CD4-positive, alpha-beta memory T cell (primary cell): Measurements from ENCODE around the gene ABHD17A. TPM values are rescaled to one million over a fixed set of nuclear protein-coding genes. Genes with fewer than 3 reads are reported as not detected.
A peak's percentile ranks its signal among the peaks of the same experiment; 100 is the strongest.

Experiments
- CTCF ChIA-PET: fragments of 350-600 bp; sonication (Branson Sonifier 250); formaldehyde crosslinking; loops from one replicate; lab custom pipeline; 2021; ENCODE audit warnings: inconsistent platforms; ENCODE audit not compliant: partially characterized antibody; lab: Charles Lee
- POLR2A ChIA-PET: fragments of 350-600 bp; sonication (Branson Sonifier 250); formaldehyde crosslinking; loops from one replicate; lab custom pipeline; 2021; ENCODE audit not compliant: partially characterized antibody; lab: Charles Lee
- DNase-seq, 5 donors: peaks; one replicate each; pipeline versions ENCODE4 v3.0.0 to v3.0.0-alpha.2; 2020 to 2022; ENCODE audit warnings: mixed read lengths in 1 of 5
- H3K27ac ChIP-seq: one replicate; pipeline ENCODE4 v1.7.0; 2013; ENCODE audit warnings: low read depth, low read length
- H3K27me3 ChIP-seq: 2 replicates; pipeline ENCODE4 v1.7.0; 2013; ENCODE audit warnings: mild to moderate bottlenecking, low read length, moderate library complexity; ENCODE audit not compliant: insufficient read depth
- H3K36me3 ChIP-seq: 2 replicates; pipeline ENCODE4 v1.7.0; 2013; ENCODE audit warnings: mild to moderate bottlenecking, low read length, moderate library complexity; ENCODE audit not compliant: insufficient read depth
- H3K4me1 ChIP-seq: 2 replicates; pipeline ENCODE4 v1.7.0; 2013; ENCODE audit warnings: mild to moderate bottlenecking, low read length, moderate library complexity; ENCODE audit not compliant: insufficient read depth
- H3K4me3 ChIP-seq, 2 donors: one replicate each; pipeline ENCODE4 v1.7.0; 2013; ENCODE audit warnings: low read length in 2 of 2, mild to moderate bottlenecking in 1 of 2
- H3K9me3 ChIP-seq, 2 donors: one replicate each; pipeline ENCODE4 v1.7.0; 2013; ENCODE audit warnings: low read length in 2 of 2, control low read depth in 1 of 2; ENCODE audit not compliant: control insufficient read depth in 1 of 2
- H3K27ac Mint-ChIP-seq, 7 donors: one replicate each; pipeline ENCODE4 v1.8.0; 2020 to 2021; ENCODE audit warnings: mixed read lengths in 7 of 7, mild to moderate bottlenecking in 6 of 7, inconsistent platforms in 3 of 7, moderate library complexity in 3 of 7
- H3K27me3 Mint-ChIP-seq, 2 donors: one replicate each; pipeline ENCODE4 v1.8.0; 2020 to 2021; ENCODE audit warnings: mixed read lengths in 2 of 2
- H3K36me3 Mint-ChIP-seq, 2 donors: one replicate each; pipeline ENCODE4 v1.8.0; 2020 to 2021; ENCODE audit warnings: mixed read lengths in 2 of 2, inconsistent platforms in 1 of 2, mild to moderate bottlenecking in 1 of 2
- H3K4me1 Mint-ChIP-seq, 4 donors: one replicate each; pipeline ENCODE4 v1.8.0; 2020 to 2021; ENCODE audit warnings: mixed read lengths in 4 of 4, mild to moderate bottlenecking in 1 of 4
- H3K4me3 Mint-ChIP-seq, 8 donors: one replicate each; pipeline ENCODE4 v1.8.0; 2020 to 2021; ENCODE audit warnings: mixed read lengths in 8 of 8, mild to moderate bottlenecking in 7 of 8, moderate library complexity in 6 of 8, inconsistent platforms in 3 of 8
- H3K9me3 Mint-ChIP-seq, 8 donors: one replicate each; pipeline ENCODE4 v1.8.0; 2020 to 2021; ENCODE audit warnings: mixed read lengths in 8 of 8, mild to moderate bottlenecking in 5 of 8, inconsistent platforms in 3 of 8, moderate library complexity in 1 of 8
- intact Hi-C: fragments of 100-400 bp; cut with micrococcal nuclease; formaldehyde crosslinking; loops from one replicate; pipeline ENCODE4 v1.15.1; 2023
- polyA plus RNA-seq, 2 donors: library from polyadenylated mRNA; unstranded; fragments of 300-500 nt; fragmentation: Illumina TruSeq; gene quantifications; one replicate each; pipeline ENCODE4 v1.2.3, GENCODE V29; 2021
- total RNA-seq, 2 experiments: library from RNA; stranded (reverse); gene quantifications; one replicate each; pipeline ENCODE4 v1.2.3, GENCODE V29; 2021

ABHD17A gene
- total and polyA plus RNA-seq, 4 experiments from 2014 or later: 106 to 204 (median 123) TPM

- H3K4me1 ChIP-seq: peaks cover 1% of the 10 kb centered on the region
- no peaks in the 10 kb centered on the region for H3K36me3 ChIP-seq
- ChIA-PET CTCF (interaction anchor here (1.8 kb wide), 1 partner anchor 14 kb away, joined by 7 read pairs; no protein-coding TSS in a partner anchor), POLR2A (interaction anchor here (0.8 to 1.5 kb wide), 6 partner anchors 13 to 137 kb away, joined by 3 to 5 read pairs (median 4); no protein-coding TSS in a partner anchor)
- H3K4me1 Mint-ChIP-seq: peaks cover 3 to 25% (median 6%) of the 10 kb centered on the region in 4 donors
- no peaks in the 10 kb centered on the region for H3K9me3 Mint-ChIP-seq
- H3K27me3 Mint-ChIP-seq: no peaks in the 10 kb centered on the region
- intact Hi-C loops: no loop called here
- no peaks in the 10 kb centered on the region for H3K27me3 ChIP-seq
- H3K27ac Mint-ChIP-seq: peak overlapping the region in 3 of 7 donors; percentile 6 to 97 (median 8)
- H3K4me3 Mint-ChIP-seq: peak overlapping the region in 2 of 8 donors; percentile 42 to 67
- peak in 1 of 5 donors; percentile 72 for DNase-seq
- no peak overlapping the region for H3K27ac ChIP-seq
- no peaks in the 10 kb centered on the region for H3K9me3 ChIP-seq
- H3K36me3 Mint-ChIP-seq: no peaks in the 10 kb centered on the region
- H3K4me3 ChIP-seq: no peak overlapping the region
Observed at GRCh38 chr19:1911098-1911497, 25.8 kb upstream of the ABHD17A start.

GRCh38 chr19:1910177-1910576, 24.9 kb upstream of the ABHD17A start:
- H3K27ac Mint-ChIP-seq: peak overlapping the region in 6 of 7 donors; percentile 11 to 97 (median 85)
- H3K4me3 ChIP-seq: no peak overlapping the region
- H3K4me3 Mint-ChIP-seq: peak overlapping the region in 4 of 8 donors; percentile 10 to 67 (median 34)
- CTCF ChIA-PET: interaction anchor here (1.8 kb wide), 1 partner anchor 13 kb away, joined by 7 read pairs; no protein-coding TSS in a partner anchor
- DNase-seq: no peak
- H3K27me3 ChIP-seq: no peaks in the 10 kb centered on the region
- H3K27ac ChIP-seq: no peak overlapping the region
- H3K27me3 Mint-ChIP-seq: no peaks in the 10 kb centered on the region
- H3K4me1 ChIP-seq: peaks cover 7% of the 10 kb centered on the region
- peaks cover 6 to 32% (median 12%) of the 10 kb centered on the region in 4 donors for H3K4me1 Mint-ChIP-seq
- intact Hi-C loops: no loop called here
- POLR2A ChIA-PET: interaction anchor here (0.9 kb wide), 1 partner anchor 138 kb away, joined by 4 read pairs; no protein-coding TSS in a partner anchor
- no peaks in the 10 kb centered on the region for H3K9me3 ChIP-seq
- no peaks in the 10 kb centered on the region for H3K9me3 Mint-ChIP-seq
- peaks cover 0 to 2% of the 10 kb centered on the region in 2 donors for H3K36me3 Mint-ChIP-seq
- H3K36me3 ChIP-seq: no peaks in the 10 kb centered on the region

- H3K4me3 Mint-ChIP-seq: peak overlapping the region in 2 of 8 donors; percentile 26 to 67
- H3K9me3 Mint-ChIP-seq: no peaks in the 10 kb centered on the region
- Histone ChIP-seq H3K27me3 (no peaks in the 10 kb centered on the region), H3K9me3 (no peaks in the 10 kb centered on the region), H3K4me1 (peaks cover 10% of the 10 kb centered on the region), H3K36me3 (no peaks in the 10 kb centered on the region), H3K4me3 (no peak overlapping the region), H3K27ac (no peak overlapping the region)
- ChIA-PET POLR2A (no interaction called here), CTCF (no interaction called here)
- intact Hi-C loops: no loop called here
- peak overlapping the region in 2 of 7 donors; percentile 11 to 97 for H3K27ac Mint-ChIP-seq
- H3K36me3 Mint-ChIP-seq: peaks cover 0 to 2% of the 10 kb centered on the region in 2 donors
- H3K4me1 Mint-ChIP-seq: peaks cover 8 to 36% (median 12%) of the 10 kb centered on the region in 4 donors
- H3K27me3 Mint-ChIP-seq: no peaks in the 10 kb centered on the region
- DNase-seq: no peak
Observed at GRCh38 chr19:1909761-1910080, 24.4 kb upstream of the ABHD17A start.

- Mint-ChIP-seq H3K27ac (no peak overlapping the region), H3K9me3 (no peaks in the 10 kb centered on the region), H3K36me3 (peaks cover 0 to 2% of the 10 kb centered on the region in 2 donors), H3K4me3 (peak overlapping the region in 1 of 8 donors; percentile 32), H3K27me3 (no peaks in the 10 kb centered on the region), H3K4me1 (peaks cover 10 to 48% (median 15%) of the 10 kb centered on the region in 4 donors)
- ChIA-PET POLR2A (no interaction called here), CTCF (no interaction called here)
- no peak for DNase-seq
- no peaks in the 10 kb centered on the region for H3K36me3 ChIP-seq
- intact Hi-C loops: no loop called here
- H3K27me3 ChIP-seq: no peaks in the 10 kb centered on the region
- H3K27ac ChIP-seq: no peak overlapping the region
- H3K4me3 ChIP-seq: no peak overlapping the region
- H3K4me1 ChIP-seq: peaks cover 14% of the 10 kb centered on the region
- no peaks in the 10 kb centered on the region for H3K9me3 ChIP-seq
Observed at GRCh38 chr19:1908364-1908678, 23.0 kb upstream of the ABHD17A start.

- Histone ChIP-seq H3K9me3 (no peaks in the 10 kb centered on the region), H3K4me3 (no peak overlapping the region), H3K27me3 (no peaks in the 10 kb centered on the region), H3K36me3 (no peaks in the 10 kb centered on the region), H3K27ac (no peak overlapping the region), H3K4me1 (peaks cover 14% of the 10 kb centered on the region)
- H3K36me3 Mint-ChIP-seq: peaks cover 0 to 2% of the 10 kb centered on the region in 2 donors
- POLR2A ChIA-PET: interaction anchor here (2.4 kb wide), 1 partner anchor 11 kb away, joined by 15 read pairs; no protein-coding TSS in a partner anchor
- CTCF ChIA-PET: interaction anchor here (0.8 kb wide), 1 partner anchor 15 kb away, joined by 3 read pairs; no protein-coding TSS in a partner anchor
- no peak overlapping the region for H3K27ac Mint-ChIP-seq
- H3K4me3 Mint-ChIP-seq: peak overlapping the region in 1 of 8 donors; percentile 32
- DNase-seq: no peak
- peaks cover 10 to 48% (median 15%) of the 10 kb centered on the region in 4 donors for H3K4me1 Mint-ChIP-seq
- H3K9me3 Mint-ChIP-seq: no peaks in the 10 kb centered on the region
- intact Hi-C loops: no loop called here
- H3K27me3 Mint-ChIP-seq: no peaks in the 10 kb centered on the region
Observed at GRCh38 chr19:1907563-1908363, 22.5 kb upstream of the ABHD17A start.

- no peaks in the 10 kb centered on the region for H3K27me3 ChIP-seq
- no peak for DNase-seq
- Mint-ChIP-seq H3K4me1 (peaks cover 10 to 48% (median 15%) of the 10 kb centered on the region in 4 donors), H3K27me3 (no peaks in the 10 kb centered on the region), H3K9me3 (no peaks in the 10 kb centered on the region), H3K27ac (peak overlapping the region in 2 of 7 donors; percentile 13 to 51), H3K36me3 (peaks cover 0 to 2% of the 10 kb centered on the region in 2 donors), H3K4me3 (peak overlapping the region in 7 of 8 donors; percentile 29 to 70 (median 48))
- H3K9me3 ChIP-seq: no peaks in the 10 kb centered on the region
- no peak overlapping the region for H3K27ac ChIP-seq
- intact Hi-C loops: no loop called here
- H3K4me3 ChIP-seq: no peak overlapping the region
- peaks cover 14% of the 10 kb centered on the region for H3K4me1 ChIP-seq
- ChIA-PET CTCF (interaction anchor here (0.6 to 0.8 kb wide), 2 partner anchors 16 to 39 kb away, joined by 3 read pairs; no protein-coding TSS in a partner anchor), POLR2A (interaction anchor here (2.0 to 2.4 kb wide), 2 partner anchors 10 to 42 kb away, joined by 8 to 15 read pairs; no protein-coding TSS in a partner anchor)
- no peaks in the 10 kb centered on the region for H3K36me3 ChIP-seq
Observed at GRCh38 chr19:1906985-1907562, 21.8 kb upstream of the ABHD17A start.
